B cell (primary cell): ENCODE results near the gene SLAMF9. TPM values are rescaled to one million over a fixed set of nuclear protein-coding genes. Genes with fewer than 3 reads are reported as not detected.

Experiments
- ATAC-seq: fragments of 200-7000 bp; cut with Tn5 transposase; one replicate; pipeline ENCODE4 v1.10.0; 2021; ENCODE audit warnings: low read depth, mild to moderate bottlenecking, moderate number of reproducible peaks, moderate library complexity
- CTCF ChIA-PET: fragments of 350-600 bp; sonication (Branson Sonifier 250); formaldehyde crosslinking; loops from one replicate; lab custom pipeline; 2021; ENCODE audit warnings: antibody characterized with exemption, inconsistent platforms; lab: Charles Lee
- POLR2A ChIA-PET: fragments of 350-600 bp; sonication (Branson Sonifier 250); formaldehyde crosslinking; loops from one replicate; lab custom pipeline; 2021; ENCODE audit warnings: antibody characterized with exemption; lab: Charles Lee
- DNase-seq: peaks from one replicate; pipeline ENCODE4 v3.0.0; 2013
- H2AFZ ChIP-seq: 2 replicates; pipeline ENCODE4 v1.6.1; 2012; ENCODE audit warnings: mild to moderate bottlenecking, low read depth, low read length; ENCODE audit not compliant: insufficient read depth, poor library complexity, severe bottlenecking
- H3K27ac ChIP-seq, 2 donors: 1 replicate in 1 of 2; 2 replicates in 1 of 2; pipeline ENCODE4 v1.5.1; 2012 to 2013; ENCODE audit warnings: low read length in 2 of 2, mild to moderate bottlenecking in 2 of 2, moderate library complexity in 1 of 2
- H3K27me3 ChIP-seq, 4 experiments: fragments of 200-600 bp in 1 of 4; sonication (generic) in 1 of 4; replicated peaks in 1 of 4; 1 replicate in 2 of 4; 2 replicates in 2 of 4; pipeline versions ENCODE4 v1.6.1 to v1.7.0; 2013 to 2016; ENCODE audit warnings: low read length in 3 of 4, mild to moderate bottlenecking in 2 of 4, mixed read lengths in 1 of 4, moderate library complexity in 1 of 4; ENCODE audit not compliant: insufficient read depth in 4 of 4, control insufficient read depth in 3 of 4; ENCODE audit errors: control extremely low read depth in 1 of 4
- H3K36me3 ChIP-seq, 2 experiments: replicated peaks in 1 of 2; 1 replicate in 1 of 2; 2 replicates in 1 of 2; pipeline versions ENCODE4 v1.6.1 to v1.7.1; 2013; ENCODE audit warnings: low read length in 1 of 2; ENCODE audit not compliant: insufficient read depth in 2 of 2, control insufficient read depth in 1 of 2; ENCODE audit errors: control extremely low read depth in 1 of 2, extremely low read depth in 1 of 2
- H3K4me1 ChIP-seq, 2 donors: fragments of 200-600 bp in 1 of 2; sonication (generic) in 1 of 2; 1 replicate in 1 of 2; 2 replicates in 1 of 2; pipeline versions ENCODE4 v1.5.1 to v1.6.1; 2013 to 2017; ENCODE audit warnings: low read length in 2 of 2; ENCODE audit not compliant: control insufficient read depth in 2 of 2, insufficient read depth in 2 of 2
- H3K4me2 ChIP-seq: replicated peaks from 2 replicates; pipeline ENCODE3; 2012; ENCODE audit warnings: mild to moderate bottlenecking, low read depth, low read length; ENCODE audit not compliant: poor library complexity, severe bottlenecking
- H3K4me3 ChIP-seq, 5 experiments: fragments of 200-600 bp in 1 of 5; sonication (generic) in 1 of 5; 1 replicate in 3 of 5; 2 replicates in 2 of 5; pipeline versions ENCODE4 v1.5.1 to v1.7.0; 2011 to 2016; ENCODE audit warnings: low read length in 4 of 5, mild to moderate bottlenecking in 4 of 5, low read depth in 2 of 5, control low read depth in 1 of 5, moderate library complexity in 1 of 5; ENCODE audit not compliant: insufficient read depth in 1 of 5; ENCODE audit errors: control extremely low read depth in 1 of 5, extremely low read depth in 1 of 5
- H3K79me2 ChIP-seq: fragments of 200-600 bp; sonication (generic); one replicate; pipeline ENCODE4 v1.6.0; 2016; ENCODE audit warnings: low read length; ENCODE audit not compliant: control insufficient read depth, insufficient read depth
- H3K9ac ChIP-seq: fragments of 200-600 bp; sonication (generic); 2 replicates; pipeline ENCODE4 v1.6.1; 2017; ENCODE audit warnings: mild to moderate bottlenecking, low read length, moderate library complexity
- H3K9me3 ChIP-seq, 3 donors: one replicate each; pipeline versions ENCODE4 v1.6.1 to v1.7.1; 2013; ENCODE audit warnings: low read length in 2 of 3; ENCODE audit not compliant: control insufficient read depth in 2 of 3, insufficient read depth in 1 of 3; ENCODE audit errors: control extremely low read depth in 1 of 3
- H4K20me1 ChIP-seq: 2 replicates; pipeline ENCODE4 v1.6.0; 2012; ENCODE audit warnings: mild to moderate bottlenecking, low read length; ENCODE audit not compliant: insufficient read depth, control insufficient read depth, poor library complexity, severe bottlenecking
- H3K27ac Mint-ChIP-seq: one replicate; pipeline ENCODE4 v1.8.0; 2021; ENCODE audit warnings: mixed read lengths
- H3K27me3 Mint-ChIP-seq: one replicate; pipeline ENCODE4 v1.8.0; 2021; ENCODE audit warnings: mixed read lengths
- H3K4me1 Mint-ChIP-seq: one replicate; pipeline ENCODE4 v1.8.0; 2021; ENCODE audit warnings: mixed read lengths
- H3K4me3 Mint-ChIP-seq: one replicate; pipeline ENCODE4 v1.8.0; 2021; ENCODE audit warnings: mixed read lengths
- H3K9me3 Mint-ChIP-seq: one replicate; pipeline ENCODE4 v1.8.0; 2022; ENCODE audit warnings: mixed read lengths; ENCODE audit not compliant: insufficient read depth
- EZH2 ChIP-seq: IDR thresholded peaks from 2 replicates; pipeline ENCODE4 v1.6.1; 2012; ENCODE audit warnings: borderline replicate concordance, low read depth, mild to moderate bottlenecking, moderate library complexity, low read length; ENCODE audit not compliant: insufficient read depth, poor library complexity, severe bottlenecking
- WGBS: methylation state at CpG from one replicate; pipeline ENCODE4 v1.1.5; 2013; ENCODE audit warnings: missing lambda C conversion rate; ENCODE audit not compliant: insufficient coverage; 5-methylcytosine and 5-hydroxymethylcytosine counted together
- intact Hi-C: fragments of 100-400 bp; cut with micrococcal nuclease; formaldehyde crosslinking; loops from one replicate; pipeline ENCODE4 v1.10.0; 2022
- polyA plus RNA-seq: library from polyadenylated mRNA; depleted of rRNA; stranded (reverse); fragments of >200 nt; gene quantifications from 2 replicates; pipeline ENCODE4 v1.2.3, GENCODE V29; 2012
- total RNA-seq, 2 donors: library from RNA; stranded (reverse); fragments of 120-200 nt in 1 of 2; gene quantifications; 1 replicate in 1 of 2; 2 replicates in 1 of 2; pipeline versions ENCODE4 v1.2.3 to v1.2.4, GENCODE V29; 2013 to 2022
- TF ChIP-seq, protein P1 (sequence below): fragments of 200-600 bp; IDR thresholded peaks from one replicate; pipeline ENCODE4 v1.8.0; 2022; ENCODE audit warnings: antibody characterized with exemption, mild to moderate bottlenecking

SLAMF9 gene
- total and polyA plus RNA-seq, 2 donors (not counting 1 experiment from before 2014, with no cell fraction given) = not detected

- CTCF ChIA-PET = interaction anchor here (1.0 to 2.1 kb wide), 5 partner anchors 10 to 117 kb away, joined by 3 to 6 read pairs (median 4); partner anchors contain the start of gene TAGLN2
- Histone ChIP-seq H3K4me1 (peaks cover 37 to 46% of the 10 kb centered on the region in 2 donors), H3K9me3 (no peaks in the 10 kb centered on the region), H2AFZ (no peak overlapping the region), H3K4me2 (no peak overlapping the region), H3K36me3 (peaks cover 4 to 39% of the 10 kb centered on the region in 2 experiments), H3K4me3 (no peak overlapping the region), H3K27ac (peak overlapping the region in 1 of 2 donors; percentile 56), H3K79me2 (peaks cover 16% of the 10 kb centered on the region), H3K9ac (no peak overlapping the region), H3K27me3 (no peaks in the 10 kb centered on the region), H4K20me1 (peaks cover 17% of the 10 kb centered on the region)
- ATAC-seq = no peak
- POLR2A ChIA-PET = interaction anchor here (0.7 kb wide), 1 partner anchor 8 kb away, joined by 5 read pairs; no protein-coding TSS in a partner anchor
- Mint-ChIP-seq H3K4me1 (peaks cover 71% of the 10 kb centered on the region), H3K9me3 (no peaks in the 10 kb centered on the region), H3K27ac (peak overlapping the region; percentile 70), H3K4me3 (no peak overlapping the region), H3K27me3 (no peaks in the 10 kb centered on the region)
- DNase-seq = peak; percentile 32
- TF ChIP-seq, protein P1, sequence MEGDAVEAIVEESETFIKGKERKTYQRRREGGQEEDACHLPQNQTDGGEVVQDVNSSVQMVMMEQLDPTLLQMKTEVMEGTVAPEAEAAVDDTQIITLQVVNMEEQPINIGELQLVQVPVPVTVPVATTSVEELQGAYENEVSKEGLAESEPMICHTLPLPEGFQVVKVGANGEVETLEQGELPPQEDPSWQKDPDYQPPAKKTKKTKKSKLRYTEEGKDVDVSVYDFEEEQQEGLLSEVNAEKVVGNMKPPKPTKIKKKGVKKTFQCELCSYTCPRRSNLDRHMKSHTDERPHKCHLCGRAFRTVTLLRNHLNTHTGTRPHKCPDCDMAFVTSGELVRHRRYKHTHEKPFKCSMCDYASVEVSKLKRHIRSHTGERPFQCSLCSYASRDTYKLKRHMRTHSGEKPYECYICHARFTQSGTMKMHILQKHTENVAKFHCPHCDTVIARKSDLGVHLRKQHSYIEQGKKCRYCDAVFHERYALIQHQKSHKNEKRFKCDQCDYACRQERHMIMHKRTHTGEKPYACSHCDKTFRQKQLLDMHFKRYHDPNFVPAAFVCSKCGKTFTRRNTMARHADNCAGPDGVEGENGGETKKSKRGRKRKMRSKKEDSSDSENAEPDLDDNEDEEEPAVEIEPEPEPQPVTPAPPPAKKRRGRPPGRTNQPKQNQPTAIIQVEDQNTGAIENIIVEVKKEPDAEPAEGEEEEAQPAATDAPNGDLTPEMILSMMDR = no peak
- TF ChIP-seq EZH2 = no peak
- intact Hi-C loops = no loop called here
- WGBS = 97% methylated on average over 3 of the region's 5 CpGs
These were observed 38.3 kb downstream of the SLAMF9 start for GRCh38 chr1:159915571-159916241.
